ENCODE results near the gene DENND4C.
"Not testable (repeated sequence)": the region's sequence is repeated elsewhere in the genome, so short reads cannot be mapped to it uniquely, and the experiment has no call there.

The DENND4C gene

DNA sequence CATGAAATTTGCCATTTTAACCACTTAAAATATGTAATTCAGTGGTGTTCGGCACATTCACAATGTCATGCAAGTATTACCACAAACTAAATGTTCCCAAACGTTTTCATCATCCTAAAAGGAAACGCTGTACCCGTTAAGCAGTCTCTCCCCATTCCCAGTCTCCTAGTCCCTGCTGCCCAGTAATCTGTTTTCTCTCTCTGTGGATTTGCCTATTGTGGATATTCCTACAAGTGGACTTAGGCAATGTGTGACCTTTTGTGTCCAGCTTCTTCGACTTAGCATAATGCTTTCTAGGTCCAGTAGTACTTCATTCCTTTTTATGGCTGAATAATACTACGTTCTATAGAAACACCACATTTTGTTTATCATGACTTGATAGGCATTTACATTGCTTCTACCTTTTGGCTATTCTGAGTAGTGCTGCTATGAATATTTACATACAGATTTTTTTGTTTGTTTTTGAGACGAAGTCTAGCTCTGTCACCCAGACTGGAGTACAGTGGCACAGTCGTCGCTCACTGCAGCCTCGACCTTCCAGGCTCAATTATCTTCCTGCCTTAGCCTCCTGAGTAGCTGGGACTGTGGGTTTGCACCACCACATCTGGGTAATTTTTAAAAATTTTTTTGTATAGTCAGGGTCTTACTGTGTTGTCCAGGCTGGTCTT is 13.0 kb downstream of the DENND4C start:
- Histone ChIP-seq H3K27me3 (ENCODE audit: insufficient read depth, low read length, poor library complexity) (no peaks in the 10 kb centered on the region), H4K20me1 (ENCODE audit: insufficient read depth, low read length) (peaks cover 21% of the 10 kb centered on the region; the same call in 1 of the 2 replicates), H3K36me3 (ENCODE audit: insufficient read depth, low read length) (0 out of 2 replicates have a peak, but pooled peaks cover 2% of the 10 kb centered on the region), H3K4me1 (ENCODE audit: insufficient read depth, low read length) (no peaks in the 10 kb centered on the region), H3K9me3 (ENCODE audit: insufficient read depth, low read length, severe bottlenecking) (no peaks in the 10 kb centered on the region), H3K27ac (ENCODE audit: low read length) (no peak overlapping the region), H2AFZ (ENCODE audit: low read depth, low read length) (no peak overlapping the region), H3K79me2 (ENCODE audit: insufficient read depth, low read length) (peaks cover 96% of the 10 kb centered on the region), H3K9ac (ENCODE audit: low read depth, low read length) (no peak overlapping the region), H3K4me2 (ENCODE audit: insufficient read depth, low read length) (no peak overlapping the region), H3K4me3 (ENCODE audit: low read depth in 1 of 2, low read length in 2 of 2) (no peak overlapping the region)
- TF ChIP-seq, protein P1, sequence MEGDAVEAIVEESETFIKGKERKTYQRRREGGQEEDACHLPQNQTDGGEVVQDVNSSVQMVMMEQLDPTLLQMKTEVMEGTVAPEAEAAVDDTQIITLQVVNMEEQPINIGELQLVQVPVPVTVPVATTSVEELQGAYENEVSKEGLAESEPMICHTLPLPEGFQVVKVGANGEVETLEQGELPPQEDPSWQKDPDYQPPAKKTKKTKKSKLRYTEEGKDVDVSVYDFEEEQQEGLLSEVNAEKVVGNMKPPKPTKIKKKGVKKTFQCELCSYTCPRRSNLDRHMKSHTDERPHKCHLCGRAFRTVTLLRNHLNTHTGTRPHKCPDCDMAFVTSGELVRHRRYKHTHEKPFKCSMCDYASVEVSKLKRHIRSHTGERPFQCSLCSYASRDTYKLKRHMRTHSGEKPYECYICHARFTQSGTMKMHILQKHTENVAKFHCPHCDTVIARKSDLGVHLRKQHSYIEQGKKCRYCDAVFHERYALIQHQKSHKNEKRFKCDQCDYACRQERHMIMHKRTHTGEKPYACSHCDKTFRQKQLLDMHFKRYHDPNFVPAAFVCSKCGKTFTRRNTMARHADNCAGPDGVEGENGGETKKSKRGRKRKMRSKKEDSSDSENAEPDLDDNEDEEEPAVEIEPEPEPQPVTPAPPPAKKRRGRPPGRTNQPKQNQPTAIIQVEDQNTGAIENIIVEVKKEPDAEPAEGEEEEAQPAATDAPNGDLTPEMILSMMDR (IDR thresholded peaks at IDR 0.05; ENCODE audit: borderline replicate concordance, extremely low read depth, low read length, poor library complexity, severe bottlenecking), result no peak
- TF ChIP-seq EZH2 (IDR thresholded peaks at IDR 0.05; ENCODE audit: borderline replicate concordance, low read depth, low read length, severe bottlenecking), result no peak
- ATAC-seq (ENCODE audit: insufficient read depth, low read depth) (no peak), DNase-seq (no peak)

DNA sequence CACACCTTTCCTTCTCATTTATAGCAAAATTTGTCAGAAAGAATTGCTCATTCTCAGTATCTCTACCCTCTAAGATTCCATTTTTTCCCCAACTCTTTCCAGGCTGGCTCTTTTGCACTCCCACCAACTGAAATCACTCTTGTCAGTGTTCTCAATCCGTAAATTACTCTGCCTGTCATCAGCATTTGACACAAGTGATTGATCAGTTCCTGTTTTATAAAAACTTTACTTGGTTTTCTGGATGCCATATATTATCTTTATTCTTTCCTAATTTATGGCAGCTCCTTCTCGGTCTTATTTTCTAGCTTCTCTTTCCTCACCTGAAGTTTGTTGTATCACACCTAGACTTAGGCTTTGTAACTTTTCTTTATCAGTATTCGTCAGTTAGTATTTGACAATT is 16.4 kb downstream of the DENND4C start:
- TF ChIP-seq EZH2 (IDR thresholded peaks at IDR 0.05; ENCODE audit: borderline replicate concordance, low read depth, low read length, severe bottlenecking), result no peak
- TF ChIP-seq, protein P1 (IDR thresholded peaks at IDR 0.05; ENCODE audit: borderline replicate concordance, extremely low read depth, low read length, poor library complexity, severe bottlenecking), result no peak
- Histone ChIP-seq H3K4me1 (ENCODE audit: insufficient read depth, low read length) (no peaks in the 10 kb centered on the region), H3K9me3 (ENCODE audit: insufficient read depth, low read length, severe bottlenecking) (no peaks in the 10 kb centered on the region), H3K27me3 (ENCODE audit: insufficient read depth, low read length, poor library complexity) (no peaks in the 10 kb centered on the region), H3K4me2 (ENCODE audit: insufficient read depth, low read length) (no peak overlapping the region), H3K79me2 (ENCODE audit: insufficient read depth, low read length) (peaks cover 93% of the 10 kb centered on the region), H3K36me3 (ENCODE audit: insufficient read depth, low read length) (no peaks in the 10 kb centered on the region), H3K4me3 (ENCODE audit: low read depth in 1 of 2, low read length in 2 of 2) (no peak overlapping the region), H3K9ac (ENCODE audit: low read depth, low read length) (no peak overlapping the region), H2AFZ (ENCODE audit: low read depth, low read length) (no peak overlapping the region), H4K20me1 (ENCODE audit: insufficient read depth, low read length) (peaks cover 39% of the 10 kb centered on the region), H3K27ac (ENCODE audit: low read length) (no peak overlapping the region)
- DNase-seq (no peak), ATAC-seq (ENCODE audit: insufficient read depth, low read depth) (no peak)

DNA sequence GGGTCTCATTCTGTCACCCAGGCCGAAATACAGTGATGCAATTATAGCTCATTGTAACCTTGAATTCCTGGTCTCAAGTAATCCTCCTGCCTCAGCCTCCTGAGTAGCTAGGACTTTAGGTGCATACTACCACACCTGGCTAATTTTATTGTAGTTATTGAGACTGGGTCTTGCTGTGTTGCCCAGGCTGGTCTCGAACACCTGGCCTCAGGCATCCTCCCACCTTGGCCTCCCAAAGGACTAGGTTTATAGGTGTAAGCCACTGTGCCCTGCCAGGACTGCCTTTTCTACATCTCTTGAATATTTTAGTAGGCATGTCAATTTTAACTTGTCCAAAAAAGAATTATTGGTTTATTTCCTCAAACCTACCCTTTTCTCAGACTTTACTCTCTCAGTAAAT is 16.9 kb downstream of the DENND4C start:
- Histone ChIP-seq H3K4me2 (ENCODE audit: insufficient read depth, low read length) (no peak overlapping the region), H3K27ac (ENCODE audit: low read length) (no peak overlapping the region), H3K4me1 (ENCODE audit: insufficient read depth, low read length) (no peaks in the 10 kb centered on the region), H3K27me3 (ENCODE audit: insufficient read depth, low read length, poor library complexity) (no peaks in the 10 kb centered on the region), H4K20me1 (ENCODE audit: insufficient read depth, low read length) (peaks cover 41% of the 10 kb centered on the region), H3K4me3 (ENCODE audit: low read depth in 1 of 2, low read length in 2 of 2) (no peak overlapping the region), H3K36me3 (ENCODE audit: insufficient read depth, low read length) (no peaks in the 10 kb centered on the region), H3K9ac (ENCODE audit: low read depth, low read length) (no peak overlapping the region), H3K9me3 (ENCODE audit: insufficient read depth, low read length, severe bottlenecking) (no peaks in the 10 kb centered on the region), H2AFZ (ENCODE audit: low read depth, low read length) (no peak overlapping the region), H3K79me2 (ENCODE audit: insufficient read depth, low read length) (peaks cover 93% of the 10 kb centered on the region)
- DNase-seq, result no peak
- TF ChIP-seq EZH2 (IDR thresholded peaks at IDR 0.05; ENCODE audit: borderline replicate concordance, low read depth, low read length, severe bottlenecking), result no peak
- TF ChIP-seq, protein P1 (IDR thresholded peaks at IDR 0.05; ENCODE audit: borderline replicate concordance, extremely low read depth, low read length, poor library complexity, severe bottlenecking), result no peak
- no peak for ATAC-seq (ENCODE audit: insufficient read depth, low read depth)

DNA sequence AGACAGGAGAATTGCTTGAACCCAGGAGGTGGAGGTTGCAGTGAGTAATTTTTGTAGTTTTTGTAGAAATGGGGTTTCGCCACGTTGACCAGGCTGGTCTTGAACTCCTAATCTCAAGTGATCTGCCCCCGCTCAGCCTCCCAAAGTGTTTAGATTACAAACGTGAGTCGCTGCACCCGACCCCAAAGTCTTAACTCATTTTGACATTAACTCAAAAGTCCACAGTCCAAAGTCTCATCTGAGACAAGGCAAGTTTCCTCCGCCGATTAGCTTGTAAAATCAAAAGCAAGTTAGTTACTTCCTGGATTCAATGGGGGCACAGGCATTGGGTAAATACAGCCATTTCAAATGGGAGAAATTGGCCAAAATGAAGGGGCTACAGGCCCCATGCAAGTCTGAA is 19.9 kb downstream of the DENND4C start:
- H3K27me3 ChIP-seq (ENCODE audit: insufficient read depth, low read length, poor library complexity); H3K4me1 ChIP-seq (ENCODE audit: insufficient read depth, low read length); H3K4me2 ChIP-seq (ENCODE audit: insufficient read depth, low read length); H3K9ac ChIP-seq (ENCODE audit: low read depth, low read length); H3K9me3 ChIP-seq (ENCODE audit: insufficient read depth, low read length, severe bottlenecking); ATAC-seq (ENCODE audit: insufficient read depth, low read depth); H3K36me3 ChIP-seq (ENCODE audit: insufficient read depth, low read length); H3K4me3 ChIP-seq (ENCODE audit: low read depth in 1 of 2, low read length in 2 of 2); H2AFZ ChIP-seq (ENCODE audit: low read depth, low read length); H3K27ac ChIP-seq (ENCODE audit: low read length); DNase-seq: not testable (repeated sequence)
- Histone ChIP-seq H4K20me1 (ENCODE audit: insufficient read depth, low read length) (peaks cover 43% of the 10 kb centered on the region), H3K79me2 (ENCODE audit: insufficient read depth, low read length) (peaks cover 93% of the 10 kb centered on the region)

DNA sequence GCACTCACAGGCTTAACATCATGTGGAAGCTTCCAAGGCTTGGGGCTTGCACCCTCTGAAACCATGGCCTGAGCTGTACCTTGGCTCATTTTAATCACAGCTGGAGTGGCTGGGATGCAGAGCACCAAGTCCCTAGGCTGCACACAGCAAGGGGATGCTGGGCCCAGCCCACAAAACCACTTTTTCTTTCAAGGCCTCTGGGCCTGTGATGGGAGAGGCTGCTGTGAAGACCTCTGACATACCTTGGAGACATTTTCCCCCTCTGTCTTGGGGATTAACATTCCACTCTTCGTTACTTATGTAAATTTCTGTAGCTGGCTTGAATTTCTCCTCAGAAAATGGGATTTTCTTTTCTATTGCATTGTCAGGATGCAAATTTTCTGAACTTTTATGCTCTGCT is 20.7 kb downstream of the DENND4C start:
- not testable (repeated sequence) for H3K27me3 ChIP-seq (ENCODE audit: insufficient read depth, low read length, poor library complexity); H3K36me3 ChIP-seq (ENCODE audit: insufficient read depth, low read length); H3K4me2 ChIP-seq (ENCODE audit: insufficient read depth, low read length); H2AFZ ChIP-seq (ENCODE audit: low read depth, low read length); H3K4me1 ChIP-seq (ENCODE audit: insufficient read depth, low read length); H3K4me3 ChIP-seq (ENCODE audit: low read depth in 1 of 2, low read length in 2 of 2); H3K27ac ChIP-seq (ENCODE audit: low read length); H3K9ac ChIP-seq (ENCODE audit: low read depth, low read length); H3K9me3 ChIP-seq (ENCODE audit: insufficient read depth, low read length, severe bottlenecking)
- peak; percentile 77 for ATAC-seq (ENCODE audit: insufficient read depth, low read depth)
- H3K79me2 ChIP-seq (ENCODE audit: insufficient read depth, low read length), result peaks cover 90% of the 10 kb centered on the region
- DNase-seq, result peak; percentile 14
- peaks cover 44% of the 10 kb centered on the region for H4K20me1 ChIP-seq (ENCODE audit: insufficient read depth, low read length)

DNA sequence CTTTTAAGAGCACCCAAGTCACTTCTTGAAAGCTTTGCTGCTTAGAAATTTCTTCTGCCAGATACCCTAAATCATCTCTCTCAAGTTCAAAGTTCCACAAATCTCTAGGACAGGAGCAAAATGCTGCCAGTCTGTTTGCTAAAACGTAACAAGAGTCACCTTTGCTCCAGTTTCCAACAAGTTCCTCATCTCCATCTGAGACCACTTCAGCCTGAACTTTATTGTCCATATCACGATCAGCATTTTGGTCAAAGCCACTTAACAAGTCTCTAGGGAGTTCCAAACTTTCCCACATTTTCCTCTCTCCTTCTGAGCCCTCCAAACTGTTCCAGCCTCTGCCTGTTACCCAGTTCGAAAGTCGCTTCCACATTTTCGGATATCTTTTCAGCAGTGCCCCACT is 21.1 kb downstream of the DENND4C start:
- H3K27me3 ChIP-seq (ENCODE audit: insufficient read depth, low read length, poor library complexity); H3K4me1 ChIP-seq (ENCODE audit: insufficient read depth, low read length); H3K9ac ChIP-seq (ENCODE audit: low read depth, low read length); ATAC-seq (ENCODE audit: insufficient read depth, low read depth); H3K4me3 ChIP-seq (ENCODE audit: low read depth in 1 of 2, low read length in 2 of 2); H2AFZ ChIP-seq (ENCODE audit: low read depth, low read length); H3K36me3 ChIP-seq (ENCODE audit: insufficient read depth, low read length); H3K9me3 ChIP-seq (ENCODE audit: insufficient read depth, low read length, severe bottlenecking); H3K27ac ChIP-seq (ENCODE audit: low read length); H3K4me2 ChIP-seq (ENCODE audit: insufficient read depth, low read length); DNase-seq: not testable (repeated sequence)
- Histone ChIP-seq H4K20me1 (ENCODE audit: insufficient read depth, low read length) (peaks cover 43% of the 10 kb centered on the region), H3K79me2 (ENCODE audit: insufficient read depth, low read length) (peaks cover 88% of the 10 kb centered on the region)

Measured in DND-41 (cell line).